DOHH2 (cell line): Measurements from ENCODE around the gene LYSMD1.
"Not testable (repeated sequence)": the region's sequence is repeated elsewhere in the genome, so short reads cannot be mapped to it uniquely, and the experiment has no call there.

Source experiments
- H3F3A ChIP-seq: fragments of 200-600 bp; sonication (generic), shearing (Covaris generic); 2 replicates; pipeline ENCODE4 v1.6.0; 2016; ENCODE audit warnings: antibody characterized with exemption, mild to moderate bottlenecking; ENCODE audit not compliant: control insufficient read depth, insufficient read depth
- H3K27ac ChIP-seq: fragments of 200-600 bp; sonication (generic); 2 replicates; pipeline ENCODE4 v1.5.1; 2014; ENCODE audit warnings: low read depth, mild to moderate bottlenecking, low read length, moderate library complexity
- H3K27me3 ChIP-seq: fragments of 200-600 bp; sonication (generic); 2 replicates; pipeline ENCODE4 v1.6.1; 2014; ENCODE audit warnings: mild to moderate bottlenecking, low read length, mixed read lengths; ENCODE audit not compliant: control insufficient read depth
- H3K36me3 ChIP-seq: fragments of 200-600 bp; sonication (generic); 2 replicates; pipeline ENCODE4 v1.6.1; 2014; ENCODE audit warnings: mild to moderate bottlenecking, low read length, moderate library complexity, mixed read lengths; ENCODE audit not compliant: control insufficient read depth
- H3K4me1 ChIP-seq: fragments of 200-600 bp; sonication (generic); 2 replicates; pipeline ENCODE4 v1.6.1; 2014; ENCODE audit warnings: mild to moderate bottlenecking, low read length, mixed read lengths; ENCODE audit not compliant: control insufficient read depth
- H3K4me2 ChIP-seq: fragments of 200-600 bp; sonication (generic); 2 replicates; pipeline ENCODE4 v1.6.0; 2014; ENCODE audit warnings: mild to moderate bottlenecking, low read length, moderate library complexity
- H3K4me3 ChIP-seq: fragments of 200-600 bp; sonication (generic); 2 replicates; pipeline ENCODE4 v1.5.1; 2014; ENCODE audit warnings: mild to moderate bottlenecking, low read length, mixed read lengths
- H3K79me2 ChIP-seq: fragments of 200-600 bp; sonication (generic); 2 replicates; pipeline ENCODE4 v1.6.1; 2014; ENCODE audit warnings: mild to moderate bottlenecking, low read length, mixed read lengths; ENCODE audit not compliant: control insufficient read depth
- H3K9me2 ChIP-seq: fragments of 200-600 bp; sonication (generic); replicated peaks from 2 replicates; pipeline ENCODE4 v1.6.1; 2014; ENCODE audit warnings: mild to moderate bottlenecking, low read length, mixed read lengths; ENCODE audit not compliant: control insufficient read depth
- H3K9me3 ChIP-seq: fragments of 200-600 bp; sonication (generic); 2 replicates; pipeline ENCODE4 v1.6.1; 2014; ENCODE audit warnings: antibody characterized with exemption, low read length, mixed read lengths; ENCODE audit not compliant: control insufficient read depth, insufficient read depth
- H4K20me1 ChIP-seq: fragments of 200-600 bp; sonication (generic); 2 replicates; pipeline ENCODE4 v1.6.0; 2014; ENCODE audit warnings: low read depth, mild to moderate bottlenecking, antibody characterized with exemption, low read length, moderate library complexity; ENCODE audit not compliant: control insufficient read depth, insufficient read depth
- EZH2phosphoT487 ChIP-seq: fragments of 200-600 bp; sonication (generic); IDR thresholded peaks from 2 replicates; pipeline ENCODE4 v1.6.1; 2017; ENCODE audit warnings: borderline replicate concordance, mild to moderate bottlenecking, antibody characterized with exemption, low read length, moderate library complexity, mixed read lengths
- TF ChIP-seq, protein P1 (sequence below): fragments of 200-600 bp; sonication (generic); IDR thresholded peaks from one replicate; pipeline ENCODE4 v1.5.1; 2014; ENCODE audit warnings: antibody characterized with exemption, mild to moderate bottlenecking, low read depth, low read length; ENCODE audit not compliant: poor library complexity, severe bottlenecking

LYSMD1 gene

GRCh38 chr1:151210830-151211229, 45.1 kb upstream of the LYSMD1 start:
- Histone ChIP-seq H3K4me2 (no peak overlapping the region), H3K27me3 (no peaks in the 10 kb centered on the region), H3K36me3 (peaks cover 69% of the 10 kb centered on the region), H4K20me1 (0 out of 2 replicates have a peak, but pooled peaks cover 3% of the 10 kb centered on the region), H3K4me1 (no peaks in the 10 kb centered on the region), H3K27ac (no peak overlapping the region), H3K4me3 (no peak overlapping the region), H3K9me3 (no peaks in the 10 kb centered on the region), H3K79me2 (peaks cover 97% of the 10 kb centered on the region), H3K9me2 (no peaks in the 10 kb centered on the region), H3F3A (peaks cover 3% of the 10 kb centered on the region; the same call in 1 of the 2 replicates)
- TF ChIP-seq EZH2phosphoT487: no peak
- TF ChIP-seq, protein P1, sequence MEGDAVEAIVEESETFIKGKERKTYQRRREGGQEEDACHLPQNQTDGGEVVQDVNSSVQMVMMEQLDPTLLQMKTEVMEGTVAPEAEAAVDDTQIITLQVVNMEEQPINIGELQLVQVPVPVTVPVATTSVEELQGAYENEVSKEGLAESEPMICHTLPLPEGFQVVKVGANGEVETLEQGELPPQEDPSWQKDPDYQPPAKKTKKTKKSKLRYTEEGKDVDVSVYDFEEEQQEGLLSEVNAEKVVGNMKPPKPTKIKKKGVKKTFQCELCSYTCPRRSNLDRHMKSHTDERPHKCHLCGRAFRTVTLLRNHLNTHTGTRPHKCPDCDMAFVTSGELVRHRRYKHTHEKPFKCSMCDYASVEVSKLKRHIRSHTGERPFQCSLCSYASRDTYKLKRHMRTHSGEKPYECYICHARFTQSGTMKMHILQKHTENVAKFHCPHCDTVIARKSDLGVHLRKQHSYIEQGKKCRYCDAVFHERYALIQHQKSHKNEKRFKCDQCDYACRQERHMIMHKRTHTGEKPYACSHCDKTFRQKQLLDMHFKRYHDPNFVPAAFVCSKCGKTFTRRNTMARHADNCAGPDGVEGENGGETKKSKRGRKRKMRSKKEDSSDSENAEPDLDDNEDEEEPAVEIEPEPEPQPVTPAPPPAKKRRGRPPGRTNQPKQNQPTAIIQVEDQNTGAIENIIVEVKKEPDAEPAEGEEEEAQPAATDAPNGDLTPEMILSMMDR: no peak

DNA sequence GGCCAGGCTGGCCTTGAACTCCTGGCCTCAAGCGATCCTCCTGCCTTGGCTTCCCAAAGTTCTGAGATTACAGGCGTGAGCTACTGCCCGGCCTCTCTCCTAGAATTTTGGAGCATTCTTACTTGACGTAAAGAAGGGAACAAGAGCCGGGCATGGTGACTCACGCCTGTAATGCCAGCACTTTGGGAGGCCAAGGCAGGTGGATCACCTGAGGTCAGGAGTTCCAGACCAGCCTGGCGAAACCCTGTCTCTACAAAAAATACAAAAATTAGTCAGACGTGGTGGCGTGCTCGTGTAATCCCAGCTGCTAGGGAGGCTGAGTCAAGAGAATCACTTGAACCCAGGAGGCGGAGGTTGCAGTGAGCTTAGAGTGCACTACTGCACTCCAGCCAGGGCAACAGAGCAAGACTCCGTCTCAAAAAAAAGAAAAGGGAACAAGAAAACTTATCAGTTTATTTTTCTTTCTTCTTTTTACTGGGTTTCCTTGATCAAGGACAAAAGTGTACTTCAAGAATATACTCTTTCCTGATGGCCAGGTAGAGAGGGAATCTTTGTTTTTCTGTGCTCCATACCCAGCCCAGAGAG, 39.8 kb upstream of the LYSMD1 start:
- not testable (repeated sequence) for H3K27ac ChIP-seq, H3K4me2 ChIP-seq, H3K9me2 ChIP-seq, H3K4me1 ChIP-seq, H4K20me1 ChIP-seq, H3F3A ChIP-seq, H3K27me3 ChIP-seq, H3K9me3 ChIP-seq, H3K4me3 ChIP-seq
- peaks cover 98% of the 10 kb centered on the region for H3K79me2 ChIP-seq
- H3K36me3 ChIP-seq: peaks cover 75% of the 10 kb centered on the region

DNA sequence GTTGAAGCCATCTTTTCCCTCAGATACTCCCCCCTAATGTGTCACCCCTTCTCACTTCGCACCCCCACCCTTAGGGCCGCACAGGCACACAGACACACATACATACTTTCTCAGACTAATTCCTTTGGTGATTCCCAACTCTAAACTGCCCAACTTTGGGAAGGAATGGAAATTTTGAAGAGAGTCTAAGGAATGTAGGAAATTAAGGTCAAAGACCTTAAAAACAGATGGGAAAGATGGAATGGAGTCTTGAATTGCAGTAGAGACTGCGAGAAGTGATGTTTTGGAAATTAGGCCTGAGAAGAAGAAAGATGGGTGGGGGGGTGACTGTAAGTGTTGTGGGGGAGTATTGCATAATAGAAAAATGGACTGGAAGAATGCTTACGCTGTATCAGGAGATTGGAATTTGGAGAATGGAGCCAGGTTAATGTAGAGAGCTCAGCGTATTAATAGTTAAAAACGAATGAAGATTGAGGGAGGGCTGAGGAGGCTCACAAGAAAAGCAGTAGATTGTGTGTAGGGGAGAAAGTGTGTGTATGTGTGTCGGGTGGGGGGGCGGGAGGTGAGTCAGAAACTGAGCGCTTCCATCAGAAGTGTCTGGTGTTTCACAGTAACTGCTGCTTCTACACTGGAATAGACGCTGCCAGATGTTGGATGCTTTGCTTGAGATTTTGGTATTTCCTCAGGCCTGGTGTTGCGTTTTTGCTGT, 34.3 kb upstream of the LYSMD1 start:
- Histone ChIP-seq H3K27me3 (no peaks in the 10 kb centered on the region), H3K9me3 (no peaks in the 10 kb centered on the region), H3K9me2 (no peaks in the 10 kb centered on the region), H4K20me1 (peaks cover 5% of the 10 kb centered on the region; the same call in 1 of the 2 replicates), H3K27ac (no peak overlapping the region), H3K79me2 (peaks cover 73% of the 10 kb centered on the region), H3K4me3 (peak overlapping the region; percentile 99), H3K36me3 (peaks cover 45% of the 10 kb centered on the region), H3K4me1 (peaks cover 26% of the 10 kb centered on the region), H3K4me2 (peak overlapping the region; percentile 87), H3F3A (peaks cover 2% of the 10 kb centered on the region; the same call in 1 of the 2 replicates)
- TF ChIP-seq, protein P1: no peak
- TF ChIP-seq EZH2phosphoT487: no peak
